ENCODE measurements around the gene SRD5A1. TPM values are rescaled to one million over a fixed set of nuclear protein-coding genes. Genes with fewer than 3 reads are reported as not detected.

Gene SRD5A1
- total and polyA plus RNA-seq, 8 donors: 10.0 to 14.5 (median 12.5) TPM

- ATAC-seq: peak; percentile 62
- peaks cover 0 to 27% of the 10 kb centered on the region in 2 donors for H3K36me3 ChIP-seq
- no peak for TF ChIP-seq CTCF (IDR thresholded peaks at IDR 0.05)
- H3K27me3 ChIP-seq: no peaks in the 10 kb centered on the region
- no peaks in the 10 kb centered on the region for H3K9me3 ChIP-seq
- peaks cover 0 to 45% of the 10 kb centered on the region in 2 donors for H3K4me1 ChIP-seq
- H3K4me3 ChIP-seq: peak overlapping the region; percentile 89 to 99
- intact Hi-C loops (cut with DNase I): loop anchor here in 1 of 2 donors (10.0 kb wide), 1 partner anchor 111 kb away; no protein-coding TSS in a partner anchor
- DNase-seq: peak in 3 of 4 donors; percentile 0 to 47 (median 10)
- peak overlapping the region; percentile 94 to 97 for H3K27ac ChIP-seq
These were observed 417 bp downstream of the SRD5A1 start for GRCh38 chr5:6633469-6634245.

- intact Hi-C loops (cut with DNase I): loop anchor here in 1 of 2 donors (10.0 kb wide), 1 partner anchor 110 kb away; no protein-coding TSS in a partner anchor
- no peaks in the 10 kb centered on the region for H3K9me3 ChIP-seq
- peak overlapping the region; percentile 89 to 99 for H3K4me3 ChIP-seq
- no peak overlapping the region for H3K27ac ChIP-seq
- no peak for TF ChIP-seq CTCF (IDR thresholded peaks at IDR 0.05)
- no peaks in the 10 kb centered on the region for H3K27me3 ChIP-seq
- peaks cover 0 to 21% of the 10 kb centered on the region in 2 donors for H3K36me3 ChIP-seq
- peaks cover 0 to 43% of the 10 kb centered on the region in 2 donors for H3K4me1 ChIP-seq
- DNase-seq (peak in 1 of 4 donors; percentile 1), ATAC-seq (no peak)
These were observed 1.1 kb downstream of the SRD5A1 start for GRCh38 chr5:6634306-6634705.

DNA sequence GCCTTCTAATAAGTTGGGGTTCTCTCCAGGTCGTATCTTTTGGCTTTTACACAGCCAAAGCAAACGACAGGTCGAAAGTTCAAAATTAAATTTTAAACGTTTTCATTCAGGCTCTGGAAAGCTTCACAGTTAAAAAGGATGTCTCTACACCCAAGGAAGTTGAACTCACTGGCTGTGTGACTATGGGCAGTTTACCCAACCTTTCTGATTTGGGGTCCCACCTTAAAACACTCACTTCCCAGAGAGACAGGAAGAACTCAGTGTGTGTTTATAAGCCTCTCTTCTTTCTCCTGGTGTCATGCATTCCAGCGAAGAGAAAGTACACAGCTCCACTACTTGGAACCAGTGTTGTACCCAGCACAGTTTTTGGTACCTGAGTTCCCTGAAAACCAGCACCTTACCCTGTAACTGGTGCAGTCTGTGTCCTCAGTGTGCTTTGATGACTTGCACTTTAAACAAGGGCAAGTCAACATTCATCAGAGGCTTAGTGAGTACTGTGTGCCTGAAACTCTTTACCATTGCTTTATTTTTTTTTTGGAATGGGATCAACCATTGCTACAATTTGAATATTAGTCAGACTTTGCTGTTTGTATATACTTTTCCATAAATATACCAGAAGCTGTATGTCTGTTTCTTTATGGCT, 1.7 kb downstream of the SRD5A1 start:
- Histone ChIP-seq H3K27me3 (no peaks in the 10 kb centered on the region), H3K27ac (no peak overlapping the region), H3K9me3 (no peaks in the 10 kb centered on the region), H3K36me3 (peaks cover 0 to 15% of the 10 kb centered on the region in 2 donors), H3K4me3 (no peak overlapping the region), H3K4me1 (peaks cover 0 to 40% of the 10 kb centered on the region in 2 donors)
- DNase-seq (no peak), ATAC-seq (no peak)
- intact Hi-C loops (cut with DNase I): loop anchor here in 1 of 2 donors (10.0 kb wide), 1 partner anchor 110 kb away; no protein-coding TSS in a partner anchor
- TF ChIP-seq CTCF (IDR thresholded peaks at IDR 0.05): no peak

DNA sequence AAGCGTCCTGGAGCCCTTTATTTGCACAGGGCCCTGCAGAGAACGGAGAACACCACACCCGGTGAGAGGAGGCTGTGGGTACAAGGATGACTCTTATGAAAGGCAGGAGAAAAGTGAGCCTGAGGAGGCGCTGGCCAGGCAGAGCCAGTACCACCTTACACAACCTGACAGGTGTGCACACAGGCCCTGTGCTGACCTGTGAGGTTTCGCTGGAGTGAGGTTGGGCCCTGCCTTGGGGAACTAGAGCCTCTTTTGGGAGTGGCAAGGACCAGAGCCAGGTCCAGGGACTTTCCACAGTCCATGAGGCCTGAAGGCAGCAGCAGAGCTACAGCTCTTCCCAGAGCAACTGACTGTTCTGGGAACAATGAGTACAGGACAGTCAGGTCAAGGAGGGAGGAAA, 3.1 kb downstream of the SRD5A1 start:
- no peak overlapping the region for H3K4me3 ChIP-seq
- H3K36me3 ChIP-seq: peaks cover 0 to 1% of the 10 kb centered on the region in 2 donors
- peak in 2 of 4 donors; percentile 43 to 76 for DNase-seq
- peak; percentile 11 for ATAC-seq
- H3K4me1 ChIP-seq: peaks cover 0 to 33% of the 10 kb centered on the region in 2 donors
- intact Hi-C loops (cut with DNase I): loop anchor here in 1 of 2 donors (10.0 kb wide), 1 partner anchor 109 kb away; no protein-coding TSS in a partner anchor
- H3K9me3 ChIP-seq: no peaks in the 10 kb centered on the region
- H3K27ac ChIP-seq: no peak overlapping the region
- H3K27me3 ChIP-seq: no peaks in the 10 kb centered on the region
- TF ChIP-seq CTCF (IDR thresholded peaks at IDR 0.05): no peak

GRCh38 chr5:6637022-6637421, 3.8 kb downstream of the SRD5A1 start:
- Histone ChIP-seq H3K4me1 (peaks cover 0 to 26% of the 10 kb centered on the region in 2 donors), H3K27me3 (no peaks in the 10 kb centered on the region), H3K4me3 (no peak overlapping the region), H3K27ac (no peak overlapping the region), H3K36me3 (no peaks in the 10 kb centered on the region), H3K9me3 (no peaks in the 10 kb centered on the region)
- ATAC-seq (no peak), DNase-seq (no peak)
- no peak for TF ChIP-seq CTCF (IDR thresholded peaks at IDR 0.05)
- intact Hi-C loops (cut with DNase I): loop anchor here in 1 of 2 donors (10.0 kb wide), 1 partner anchor 108 kb away; no protein-coding TSS in a partner anchor
